Left lung (tissue), 10 donors: ENCODE measurements around the gene ZBTB5. TPM values are rescaled to one million over a fixed set of nuclear protein-coding genes. Genes with fewer than 3 reads are reported as not detected.

ENCODE experiments used
- ATAC-seq: fragments of 200-7000 bp; cut with Tn5 transposase; one replicate; pipeline ENCODE4 v1.9.1; 2020; ENCODE audit warnings: moderate library complexity
- DNase-seq, 4 donors: peaks; one replicate each; pipeline ENCODE4 v3.0.0-alpha.2; 2013 to 2020
- H3K27ac ChIP-seq, 2 donors: fragments of 200-600 bp; sonication (generic) in 1 of 2; one replicate each; pipeline versions ENCODE4 v1.5.0 to v1.8.0; 2020 to 2021
- H3K27me3 ChIP-seq, 2 donors: fragments of 200-600 bp; sonication (generic) in 1 of 2; one replicate each; pipeline versions ENCODE4 v1.5.0 to v1.8.0; 2020 to 2021
- H3K36me3 ChIP-seq, 2 donors: fragments of 200-600 bp; sonication (generic) in 1 of 2; one replicate each; pipeline versions ENCODE4 v1.5.0 to v1.8.0; 2020 to 2021
- H3K4me1 ChIP-seq, 2 donors: fragments of 200-600 bp; one replicate each; pipeline ENCODE4 v1.8.0; 2021
- H3K4me3 ChIP-seq, 2 donors: fragments of 200-600 bp; sonication (generic) in 1 of 2; one replicate each; pipeline versions ENCODE4 v1.5.0 to v1.8.0; 2020 to 2021; ENCODE audit warnings: mild to moderate bottlenecking in 1 of 2
- H3K9me3 ChIP-seq, 2 donors: fragments of 200-600 bp; sonication (generic) in 1 of 2; one replicate each; pipeline versions ENCODE4 v1.5.0 to v1.8.0; 2020 to 2021
- intact Hi-C, 2 donors: fragments of 100-400 bp; cut with DNase I; formaldehyde crosslinking; loops; one replicate each; pipeline versions ENCODE4 v1.11.2 to v1.14.2; 2022
- polyA plus RNA-seq, 6 donors: library from polyadenylated mRNA; unstranded; fragments of 120-200 nt; gene quantifications; one replicate each; pipeline ENCODE4 v1.2.1, GENCODE V29; 2013; ENCODE audit not compliant: insufficient read length in 6 of 6
- total RNA-seq, 2 donors: library from RNA; stranded (reverse); fragmentation: NEBNext Ultra II Directional; extraction: Animal tissue kit (Norgen Biotek cat#: 25700); gene quantifications; one replicate each; pipeline ENCODE4 v1.2.1, GENCODE V29; 2021
- TF ChIP-seq, protein P1 (sequence below), 2 donors: fragments of 200-600 bp; sonication (generic) in 1 of 2; IDR thresholded peaks; one replicate each; pipeline versions ENCODE4 v1.5.0 to v1.8.0; 2021; ENCODE audit warnings: antibody characterized with exemption in 2 of 2
- donor health status: DM: no; HTN: yes; CAD: no.
- donor health status: DM: no; HTN: no; CAD: no.

ZBTB5 gene
- total and polyA plus RNA-seq, 8 donors, result 7.5 to 28.5 (median 26.1) TPM

DNA sequence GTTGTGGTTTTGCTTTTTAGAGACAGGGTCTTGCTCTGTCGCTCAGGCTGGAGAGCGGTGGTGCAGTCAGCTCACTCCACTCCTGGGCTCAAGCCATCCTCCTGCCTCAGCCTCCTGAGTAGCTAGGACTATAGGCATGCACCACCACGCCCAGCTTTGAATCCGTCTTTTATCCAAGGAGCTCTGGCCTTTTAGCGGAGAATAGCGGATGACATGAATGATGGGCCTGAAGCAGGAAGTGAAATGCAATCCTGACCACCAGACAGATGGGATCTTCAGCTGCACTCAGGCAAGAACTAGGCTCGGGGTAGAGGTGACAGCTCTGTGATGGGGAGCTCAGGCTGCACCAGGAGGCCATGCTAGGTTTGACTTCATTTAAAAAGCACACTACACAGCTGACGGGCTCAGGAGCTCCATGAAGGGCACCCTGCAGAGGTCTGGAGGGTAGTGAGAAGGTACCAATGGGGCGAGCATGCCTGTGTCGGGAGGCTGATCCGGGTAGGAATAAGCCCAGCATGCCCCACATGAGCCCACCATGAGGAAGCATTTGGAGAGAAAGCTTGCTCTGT is 42.4 kb upstream of the ZBTB5 start:
- H3K9me3 ChIP-seq, result no peaks in the 10 kb centered on the region
- DNase-seq, result no peak

DNA sequence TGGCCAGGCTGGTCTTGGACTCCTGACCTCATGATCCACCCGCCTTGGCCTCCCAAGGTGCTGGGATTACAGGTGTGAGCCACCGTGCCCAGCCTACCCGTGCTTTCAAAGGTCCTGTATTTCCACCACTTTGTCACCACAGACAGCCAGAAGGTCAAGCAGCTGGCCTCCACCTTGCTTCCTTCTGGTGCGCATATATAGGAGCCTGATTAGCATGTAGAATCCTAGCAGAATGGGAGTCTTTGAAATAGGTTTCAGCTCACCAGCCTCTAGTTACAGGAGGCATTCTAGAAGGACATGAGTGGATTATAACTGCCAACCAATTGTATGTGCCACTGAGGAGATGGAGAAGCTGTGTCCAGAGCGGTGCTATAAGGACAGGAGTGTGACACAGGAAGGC is 39.4 kb upstream of the ZBTB5 start:
- Histone ChIP-seq H3K4me1 (no peaks in the 10 kb centered on the region), H3K36me3 (peaks cover 0 to 80% of the 10 kb centered on the region in 2 donors), H3K9me3 (no peaks in the 10 kb centered on the region), H3K27ac (no peak overlapping the region), H3K27me3 (no peaks in the 10 kb centered on the region), H3K4me3 (no peak overlapping the region)
- ATAC-seq (no peak), DNase-seq (no peak)
- TF ChIP-seq, protein P1, sequence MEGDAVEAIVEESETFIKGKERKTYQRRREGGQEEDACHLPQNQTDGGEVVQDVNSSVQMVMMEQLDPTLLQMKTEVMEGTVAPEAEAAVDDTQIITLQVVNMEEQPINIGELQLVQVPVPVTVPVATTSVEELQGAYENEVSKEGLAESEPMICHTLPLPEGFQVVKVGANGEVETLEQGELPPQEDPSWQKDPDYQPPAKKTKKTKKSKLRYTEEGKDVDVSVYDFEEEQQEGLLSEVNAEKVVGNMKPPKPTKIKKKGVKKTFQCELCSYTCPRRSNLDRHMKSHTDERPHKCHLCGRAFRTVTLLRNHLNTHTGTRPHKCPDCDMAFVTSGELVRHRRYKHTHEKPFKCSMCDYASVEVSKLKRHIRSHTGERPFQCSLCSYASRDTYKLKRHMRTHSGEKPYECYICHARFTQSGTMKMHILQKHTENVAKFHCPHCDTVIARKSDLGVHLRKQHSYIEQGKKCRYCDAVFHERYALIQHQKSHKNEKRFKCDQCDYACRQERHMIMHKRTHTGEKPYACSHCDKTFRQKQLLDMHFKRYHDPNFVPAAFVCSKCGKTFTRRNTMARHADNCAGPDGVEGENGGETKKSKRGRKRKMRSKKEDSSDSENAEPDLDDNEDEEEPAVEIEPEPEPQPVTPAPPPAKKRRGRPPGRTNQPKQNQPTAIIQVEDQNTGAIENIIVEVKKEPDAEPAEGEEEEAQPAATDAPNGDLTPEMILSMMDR (IDR thresholded peaks at IDR 0.05), result no peak
- intact Hi-C loops, result no loop called here

More for the DNA sequence above, 42.4 kb upstream of the ZBTB5 start:
- Histone ChIP-seq H3K4me3 (no peak overlapping the region), H3K36me3 (peaks cover 0 to 50% of the 10 kb centered on the region in 2 donors), H3K27me3 (no peaks in the 10 kb centered on the region), H3K4me1 (no peaks in the 10 kb centered on the region), H3K27ac (no peak overlapping the region)
- TF ChIP-seq, protein P1 (IDR thresholded peaks at IDR 0.05), result no peak
- no peak for ATAC-seq
- intact Hi-C loops, result no loop called here

DNA sequence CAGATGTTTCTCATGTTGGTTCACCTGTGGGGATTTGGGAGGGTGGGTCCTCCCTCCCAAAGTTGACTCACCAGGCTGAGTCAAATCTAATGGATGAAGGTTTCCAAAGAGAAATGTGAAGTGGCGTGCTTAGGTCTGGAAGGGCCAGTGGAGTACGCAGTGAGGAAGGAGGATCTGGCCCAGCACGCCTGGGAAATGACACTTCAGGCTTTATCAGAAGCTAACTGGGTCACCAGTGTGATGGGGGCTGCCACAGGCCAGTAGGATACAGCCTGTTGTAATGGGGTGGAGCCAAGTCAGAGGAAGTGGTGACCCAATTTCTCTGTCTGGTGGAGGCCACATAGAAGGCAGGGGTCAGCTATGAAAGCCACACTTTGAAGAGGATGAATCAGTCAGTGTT is 38.5 kb upstream of the ZBTB5 start:
- Histone ChIP-seq H3K4me1 (no peaks in the 10 kb centered on the region), H3K9me3 (no peaks in the 10 kb centered on the region), H3K27ac (no peak overlapping the region), H3K4me3 (no peak overlapping the region), H3K36me3 (peaks cover 0 to 89% of the 10 kb centered on the region in 2 donors), H3K27me3 (no peaks in the 10 kb centered on the region)
- TF ChIP-seq, protein P1 (IDR thresholded peaks at IDR 0.05), result no peak
- intact Hi-C loops, result no loop called here
- ATAC-seq (peak; percentile 56), DNase-seq (no peak)

DNA sequence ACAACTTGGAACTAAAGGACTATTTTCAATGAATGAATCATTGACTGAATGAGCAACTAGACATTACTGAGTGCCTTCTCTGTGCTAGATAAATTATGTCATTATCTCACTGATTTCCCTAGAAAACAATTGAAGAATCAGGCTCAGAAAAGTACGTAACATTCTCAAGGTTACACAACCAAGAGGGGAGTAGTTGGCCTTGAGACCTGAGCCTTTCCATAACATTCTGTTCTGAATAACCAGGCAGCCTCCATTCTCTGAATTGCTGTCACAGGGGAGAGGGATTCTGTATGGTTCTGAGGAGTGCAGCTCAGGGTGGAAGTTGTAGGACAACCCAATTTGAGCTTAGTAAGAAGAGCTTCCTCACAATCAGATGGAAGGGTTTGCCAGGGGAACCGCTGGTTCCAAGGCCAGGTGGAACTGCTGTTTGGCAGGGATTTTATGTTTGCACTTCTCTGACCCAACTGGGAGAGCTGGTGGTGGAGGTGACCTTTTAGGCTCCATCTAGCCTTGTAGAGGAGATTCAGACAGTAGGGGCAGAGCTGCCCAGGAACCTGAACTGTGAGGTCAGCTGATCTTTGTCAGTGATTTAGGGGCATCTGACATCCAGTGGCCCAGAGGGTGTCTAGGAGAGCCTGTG is 36.8 kb upstream of the ZBTB5 start:
- ATAC-seq (no peak), DNase-seq (no peak)
- no peak overlapping the region for H3K4me3 ChIP-seq
- H3K27me3 ChIP-seq, result no peaks in the 10 kb centered on the region
- H3K9me3 ChIP-seq, result no peaks in the 10 kb centered on the region
- intact Hi-C loops, result no loop called here
- H3K36me3 ChIP-seq, result peaks cover 0 to 94% of the 10 kb centered on the region in 2 donors
- TF ChIP-seq, protein P1 (IDR thresholded peaks at IDR 0.05), result no peak
- no peaks in the 10 kb centered on the region for H3K4me1 ChIP-seq
- no peak overlapping the region for H3K27ac ChIP-seq

DNA sequence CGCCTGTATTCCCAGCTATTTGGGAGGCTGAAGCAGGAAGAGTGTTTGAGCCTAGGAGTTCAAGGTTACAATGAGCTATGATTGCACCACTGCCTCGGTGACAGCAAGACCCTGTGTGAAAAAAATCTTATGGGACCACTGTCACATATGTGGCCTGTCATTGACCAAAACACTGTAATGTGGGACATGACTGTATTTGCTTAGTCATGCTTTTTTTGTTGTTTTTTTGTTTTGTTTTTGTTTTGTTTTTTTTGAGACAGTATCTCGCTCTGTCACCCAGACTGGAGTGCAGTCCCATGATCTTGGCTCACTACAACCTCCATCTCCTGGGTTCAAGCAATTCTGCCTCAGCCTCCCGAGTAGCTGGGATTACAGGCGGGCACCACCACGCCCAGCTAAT is 34.0 kb upstream of the ZBTB5 start:
- H3K36me3 ChIP-seq, result peaks cover 0 to 98% of the 10 kb centered on the region in 2 donors
- ATAC-seq (no peak), DNase-seq (no peak)
- no peaks in the 10 kb centered on the region for H3K4me1 ChIP-seq
- H3K27ac ChIP-seq, result no peak overlapping the region
- TF ChIP-seq, protein P1 (IDR thresholded peaks at IDR 0.05), result no peak
- H3K27me3 ChIP-seq, result no peaks in the 10 kb centered on the region
- H3K9me3 ChIP-seq, result no peaks in the 10 kb centered on the region
- intact Hi-C loops, result no loop called here
- no peak overlapping the region for H3K4me3 ChIP-seq
